Measurements from ENCODE around the gene PTPRN2.

The PTPRN2 gene

GRCh38 chr7:157618823-157619606 is 968.6 kb downstream of the PTPRN2 start:
- no peak for DNase-seq (ENCODE audit: low spot score)

GRCh38 chr7:157618091-157618726 is 969.4 kb downstream of the PTPRN2 start:
- no peak for DNase-seq (ENCODE audit: low spot score)

GRCh38 chr7:157617401-157617800 is 970.2 kb downstream of the PTPRN2 start:
- no peak for DNase-seq (ENCODE audit: low spot score)

GRCh38 chr7:157616931-157617330 is 970.7 kb downstream of the PTPRN2 start:
- no peak for DNase-seq (ENCODE audit: low spot score)

GRCh38 chr7:157616426-157616825 is 971.2 kb downstream of the PTPRN2 start:
- no peak for DNase-seq (ENCODE audit: low spot score)

- DNase-seq (ENCODE audit: low spot score), result no peak
Measured at GRCh38 chr7:157615852-157616251, 971.8 kb downstream of the PTPRN2 start.

- DNase-seq (ENCODE audit: low spot score), result no peak
Measured at GRCh38 chr7:157615101-157615817, 972.4 kb downstream of the PTPRN2 start.

GRCh38 chr7:157614457-157615020 is 973.1 kb downstream of the PTPRN2 start:
- DNase-seq (ENCODE audit: low spot score), result no peak

- DNase-seq (ENCODE audit: low spot score), result no peak
Measured at GRCh38 chr7:157613575-157614322, 973.9 kb downstream of the PTPRN2 start.

GRCh38 chr7:157612664-157613561 is 974.7 kb downstream of the PTPRN2 start:
- no peak for DNase-seq (ENCODE audit: low spot score)

GRCh38 chr7:157612009-157612663 is 975.5 kb downstream of the PTPRN2 start:
- no peak for DNase-seq (ENCODE audit: low spot score)

GRCh38 chr7:157611341-157611740 is 976.3 kb downstream of the PTPRN2 start:
- DNase-seq (ENCODE audit: low spot score), result no peak

GRCh38 chr7:157610671-157611295 is 976.8 kb downstream of the PTPRN2 start:
- DNase-seq (ENCODE audit: low spot score), result no peak

- no peak for DNase-seq (ENCODE audit: low spot score)
Measured at GRCh38 chr7:157609932-157610640, 977.5 kb downstream of the PTPRN2 start.

GRCh38 chr7:157609516-157609915 is 978.1 kb downstream of the PTPRN2 start:
- no peak for DNase-seq (ENCODE audit: low spot score)

GRCh38 chr7:157607218-157607617 is 980.4 kb downstream of the PTPRN2 start:
- no peak for DNase-seq (ENCODE audit: low spot score)

- no peak for DNase-seq (ENCODE audit: low spot score)
Measured at GRCh38 chr7:157606140-157606539, 981.5 kb downstream of the PTPRN2 start.

- DNase-seq (ENCODE audit: low spot score), result no peak
Measured at GRCh38 chr7:157605638-157606037, 982.0 kb downstream of the PTPRN2 start.

Measured in putamen (tissue), 1 donor.